Adrenal gland (tissue), 5 donors: Measurements from ENCODE around the gene ARAF.

ENCODE experiments used
- POLR2A ChIP-seq, 2 donors: fragments of 450-650 bp; IDR thresholded peaks; one replicate each; pipeline ENCODE4 v1.6.1; 2017; ENCODE audit warnings: antibody characterized with exemption in 2 of 2, mild to moderate bottlenecking in 2 of 2, moderate library complexity in 1 of 2
- TF ChIP-seq, protein P1 (sequence below), 6 experiments: fragments of 450-650 bp in 4 of 6; fragments of 200-600 bp in 2 of 6; sonication (generic) in 1 of 6; IDR thresholded peaks; 1 replicate in 5 of 6; 2 replicates in 1 of 6; pipeline versions ENCODE4 v1.5.1 to v1.8.0; 2016 to 2021; ENCODE audit warnings: antibody characterized with exemption in 6 of 6, mild to moderate bottlenecking in 2 of 6, moderate library complexity in 1 of 6
- donor health status: DM: no; HTN: no; CAD: no.

DNA sequence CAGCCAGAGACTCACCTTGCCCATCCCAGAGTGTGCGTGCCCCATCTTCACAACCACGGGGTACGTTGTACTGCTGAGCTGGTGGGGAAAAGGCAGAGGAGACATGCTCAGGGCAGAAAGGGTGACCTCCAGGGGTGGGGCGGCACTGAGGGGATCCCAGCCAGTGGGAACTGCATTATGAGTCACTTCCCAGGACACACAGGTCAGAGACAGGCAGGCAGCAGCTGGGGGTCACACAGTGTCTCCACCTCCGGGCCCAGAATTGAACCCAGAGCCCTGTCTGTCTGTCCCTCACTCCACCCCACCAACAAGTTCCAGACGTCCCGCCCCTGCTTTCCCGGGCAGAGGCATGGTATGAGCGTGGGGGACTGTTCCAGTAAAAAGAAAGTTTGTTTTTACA is 16.4 kb downstream of the ARAF start:
- TF ChIP-seq, protein P1, sequence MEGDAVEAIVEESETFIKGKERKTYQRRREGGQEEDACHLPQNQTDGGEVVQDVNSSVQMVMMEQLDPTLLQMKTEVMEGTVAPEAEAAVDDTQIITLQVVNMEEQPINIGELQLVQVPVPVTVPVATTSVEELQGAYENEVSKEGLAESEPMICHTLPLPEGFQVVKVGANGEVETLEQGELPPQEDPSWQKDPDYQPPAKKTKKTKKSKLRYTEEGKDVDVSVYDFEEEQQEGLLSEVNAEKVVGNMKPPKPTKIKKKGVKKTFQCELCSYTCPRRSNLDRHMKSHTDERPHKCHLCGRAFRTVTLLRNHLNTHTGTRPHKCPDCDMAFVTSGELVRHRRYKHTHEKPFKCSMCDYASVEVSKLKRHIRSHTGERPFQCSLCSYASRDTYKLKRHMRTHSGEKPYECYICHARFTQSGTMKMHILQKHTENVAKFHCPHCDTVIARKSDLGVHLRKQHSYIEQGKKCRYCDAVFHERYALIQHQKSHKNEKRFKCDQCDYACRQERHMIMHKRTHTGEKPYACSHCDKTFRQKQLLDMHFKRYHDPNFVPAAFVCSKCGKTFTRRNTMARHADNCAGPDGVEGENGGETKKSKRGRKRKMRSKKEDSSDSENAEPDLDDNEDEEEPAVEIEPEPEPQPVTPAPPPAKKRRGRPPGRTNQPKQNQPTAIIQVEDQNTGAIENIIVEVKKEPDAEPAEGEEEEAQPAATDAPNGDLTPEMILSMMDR (IDR thresholded peaks at IDR 0.05) = no peak
- TF ChIP-seq POLR2A (IDR thresholded peaks at IDR 0.05) = no peak
